H9 (cell line): ENCODE data around the gene GASK1B. TPM values are rescaled to one million over a fixed set of nuclear protein-coding genes. Genes with fewer than 3 reads are reported as not detected.

ENCODE experiments used
- DNase-seq: peaks from one replicate; pipeline ENCODE4 v3.0.0-alpha.2; 2017
- H2AFZ ChIP-seq: one replicate; pipeline ENCODE4 v1.6.1; 2013; ENCODE audit warnings: mild to moderate bottlenecking, low read length, control low read depth, moderate library complexity
- H2AK5ac ChIP-seq: 2 replicates; pipeline ENCODE4 v1.6.1; 2013; ENCODE audit warnings: low read length, control low read depth, mixed read lengths; ENCODE audit not compliant: insufficient read length
- H2BK120ac ChIP-seq: one replicate; pipeline ENCODE4 v1.6.1; 2013; ENCODE audit warnings: low read depth, mild to moderate bottlenecking, low read length, control low read depth, inconsistent platforms; ENCODE audit not compliant: poor library complexity, severe bottlenecking
- H2BK12ac ChIP-seq: 2 replicates; pipeline ENCODE4 v1.6.1; 2013; ENCODE audit warnings: low read length, control low read depth, mixed read lengths, low read depth; ENCODE audit not compliant: insufficient read length
- H2BK15ac ChIP-seq: 2 replicates; pipeline ENCODE4 v1.6.1; 2013; ENCODE audit warnings: low read depth, low read length, control low read depth
- H2BK20ac ChIP-seq: one replicate; pipeline ENCODE4 v1.6.1; 2013; ENCODE audit warnings: low read depth, mild to moderate bottlenecking, low read length, control low read depth, inconsistent platforms; ENCODE audit not compliant: poor library complexity, severe bottlenecking
- H2BK5ac ChIP-seq: 2 replicates; pipeline ENCODE4 v1.6.1; 2013; ENCODE audit warnings: low read length, control low read depth, mixed read lengths; ENCODE audit not compliant: insufficient read length
- H3K14ac ChIP-seq: 2 replicates; pipeline ENCODE4 v1.6.1; 2013; ENCODE audit warnings: low read length, control low read depth; ENCODE audit not compliant: insufficient read depth
- H3K18ac ChIP-seq: 2 replicates; pipeline ENCODE4 v1.6.1; 2013; ENCODE audit warnings: low read depth, mild to moderate bottlenecking, mixed read lengths, low read length, control low read depth; ENCODE audit not compliant: insufficient read length
- H3K23ac ChIP-seq: 2 replicates; pipeline ENCODE4 v1.6.1; 2013; ENCODE audit warnings: low read length, control low read depth, mixed read lengths, low read depth; ENCODE audit not compliant: insufficient read length
- H3K23me2 ChIP-seq: 2 replicates; pipeline ENCODE4 v1.6.1; 2013; ENCODE audit warnings: low read depth, mild to moderate bottlenecking, mixed read lengths, low read length, control low read depth; ENCODE audit not compliant: insufficient read length, poor library complexity, severe bottlenecking
- H3K27ac ChIP-seq: 2 replicates; pipeline ENCODE4 v1.5.1; 2013; ENCODE audit warnings: low read length, control low read depth, mixed read lengths, low read depth; ENCODE audit not compliant: insufficient read length
- H3K27me3 ChIP-seq: 2 replicates; pipeline ENCODE4 v1.6.1; 2013; ENCODE audit warnings: low read length, control low read depth, inconsistent platforms; ENCODE audit not compliant: insufficient read depth
- H3K4ac ChIP-seq: 2 replicates; pipeline ENCODE4 v1.6.1; 2013; ENCODE audit warnings: low read depth, mild to moderate bottlenecking, control low read depth, inconsistent platforms, low read length, moderate library complexity
- H3K4me1 ChIP-seq: 2 replicates; pipeline ENCODE4 v1.6.1; 2013; ENCODE audit warnings: low read length, control low read depth, inconsistent platforms; ENCODE audit not compliant: insufficient read depth
- H3K4me2 ChIP-seq: 2 replicates; pipeline ENCODE4 v1.6.1; 2013; ENCODE audit warnings: low read length, control low read depth, mixed read lengths; ENCODE audit not compliant: insufficient read length, insufficient read depth
- H3K56ac ChIP-seq: 2 replicates; pipeline ENCODE4 v1.6.1; 2013; ENCODE audit warnings: low read depth, mild to moderate bottlenecking, mixed read lengths, low read length, control low read depth; ENCODE audit not compliant: insufficient read length
- H3K79me1 ChIP-seq: 2 replicates; pipeline ENCODE4 v1.6.1; 2013; ENCODE audit warnings: low read depth, mild to moderate bottlenecking, moderate library complexity, low read length, control low read depth, inconsistent platforms; ENCODE audit not compliant: insufficient read depth, poor library complexity, severe bottlenecking
- H3K79me2 ChIP-seq: 2 replicates; pipeline ENCODE4 v1.6.1; 2013; ENCODE audit warnings: low read length, control low read depth, inconsistent platforms; ENCODE audit not compliant: insufficient read depth
- H3K9ac ChIP-seq: 2 replicates; pipeline ENCODE4 v1.6.1; 2013; ENCODE audit warnings: low read length, control low read depth, mixed read lengths; ENCODE audit not compliant: insufficient read length; ENCODE audit errors: extremely low read depth
- H3K9me3 ChIP-seq: one replicate; pipeline ENCODE4 v1.6.1; 2013; ENCODE audit warnings: low read depth, low read length, inconsistent platforms; ENCODE audit not compliant: control insufficient read depth
- H3T11ph ChIP-seq: one replicate; pipeline ENCODE4 v1.6.1; 2013; ENCODE audit warnings: mild to moderate bottlenecking, low read length, control low read depth, inconsistent platforms
- H4K20me1 ChIP-seq: one replicate; pipeline ENCODE4 v1.6.1; 2013; ENCODE audit not compliant: control insufficient read depth, insufficient read length, insufficient read depth
- H4K5ac ChIP-seq: 2 replicates; pipeline ENCODE4 v1.6.1; 2013; ENCODE audit warnings: low read depth, mild to moderate bottlenecking, mixed read lengths, low read length, control low read depth; ENCODE audit not compliant: insufficient read length
- H4K8ac ChIP-seq: replicated peaks from 2 replicates; pipeline ENCODE4 v1.6.1; 2013; ENCODE audit warnings: low read length, control low read depth, mixed read lengths, low read depth; ENCODE audit not compliant: insufficient read length
- H4K91ac ChIP-seq: 2 replicates; pipeline ENCODE4 v1.6.1; 2013; ENCODE audit warnings: low read depth, mild to moderate bottlenecking, moderate library complexity, mixed read lengths, low read length, control low read depth; ENCODE audit not compliant: insufficient read length
- H3K27ac Mint-ChIP-seq, 3 experiments: 2 replicates in 2 of 3; 3 replicates in 1 of 3; pipeline ENCODE4 v1.8.0; 2020 to 2021; ENCODE audit warnings: mixed read lengths in 3 of 3, mild to moderate bottlenecking in 1 of 3, moderate library complexity in 1 of 3
- H3K27me3 Mint-ChIP-seq: 2 replicates; pipeline ENCODE4 v1.8.0; 2021; ENCODE audit warnings: low read depth, mild to moderate bottlenecking, moderate library complexity, mixed read lengths
- H3K36me3 Mint-ChIP-seq, 3 experiments: 2 replicates in 2 of 3; 3 replicates in 1 of 3; pipeline ENCODE4 v1.8.0; 2020 to 2021; ENCODE audit warnings: low read depth in 3 of 3, mixed read lengths in 3 of 3; ENCODE audit not compliant: insufficient read depth in 1 of 3
- H3K4me1 Mint-ChIP-seq, 2 experiments: 2 replicates each; pipeline ENCODE4 v1.8.0; 2020; ENCODE audit warnings: mixed read lengths in 2 of 2
- H3K4me3 Mint-ChIP-seq, 2 experiments: 2 replicates in 1 of 2; 3 replicates in 1 of 2; pipeline ENCODE4 v1.8.0; 2020 to 2021; ENCODE audit warnings: mild to moderate bottlenecking in 2 of 2, mixed read lengths in 2 of 2, moderate library complexity in 1 of 2
- H3K9me3 Mint-ChIP-seq, 2 experiments: 2 replicates in 1 of 2; 3 replicates in 1 of 2; pipeline ENCODE4 v1.8.0; 2020; ENCODE audit warnings: mild to moderate bottlenecking in 2 of 2, mixed read lengths in 2 of 2, moderate library complexity in 1 of 2
- WGBS: extraction: QIAGEN DNeasy Blood & Tissue Kit; methylation state at CpG from one replicate; pipeline ENCODE4 v1.1.7; 2013; ENCODE audit warnings: missing lambda C conversion rate, low lambda C conversion rate, mixed read lengths; ENCODE audit not compliant: insufficient read length; ENCODE audit errors: extremely low coverage; 5-methylcytosine and 5-hydroxymethylcytosine counted together
- total RNA-seq: library from RNA; stranded (reverse); gene quantifications from 2 replicates; pipeline ENCODE4 v1.2.1, GENCODE V29; 2021
- TF ChIP-seq, protein P1 (sequence below): fragments of 200-600 bp; sonication (generic); conservative IDR thresholded peaks from 3 replicates; pipeline ENCODE4 v1.8.0; 2021; ENCODE audit warnings: antibody characterized with exemption, mild to moderate bottlenecking

GASK1B gene
- total RNA-seq, 1 experiment from 2014 or later: not detected

DNA sequence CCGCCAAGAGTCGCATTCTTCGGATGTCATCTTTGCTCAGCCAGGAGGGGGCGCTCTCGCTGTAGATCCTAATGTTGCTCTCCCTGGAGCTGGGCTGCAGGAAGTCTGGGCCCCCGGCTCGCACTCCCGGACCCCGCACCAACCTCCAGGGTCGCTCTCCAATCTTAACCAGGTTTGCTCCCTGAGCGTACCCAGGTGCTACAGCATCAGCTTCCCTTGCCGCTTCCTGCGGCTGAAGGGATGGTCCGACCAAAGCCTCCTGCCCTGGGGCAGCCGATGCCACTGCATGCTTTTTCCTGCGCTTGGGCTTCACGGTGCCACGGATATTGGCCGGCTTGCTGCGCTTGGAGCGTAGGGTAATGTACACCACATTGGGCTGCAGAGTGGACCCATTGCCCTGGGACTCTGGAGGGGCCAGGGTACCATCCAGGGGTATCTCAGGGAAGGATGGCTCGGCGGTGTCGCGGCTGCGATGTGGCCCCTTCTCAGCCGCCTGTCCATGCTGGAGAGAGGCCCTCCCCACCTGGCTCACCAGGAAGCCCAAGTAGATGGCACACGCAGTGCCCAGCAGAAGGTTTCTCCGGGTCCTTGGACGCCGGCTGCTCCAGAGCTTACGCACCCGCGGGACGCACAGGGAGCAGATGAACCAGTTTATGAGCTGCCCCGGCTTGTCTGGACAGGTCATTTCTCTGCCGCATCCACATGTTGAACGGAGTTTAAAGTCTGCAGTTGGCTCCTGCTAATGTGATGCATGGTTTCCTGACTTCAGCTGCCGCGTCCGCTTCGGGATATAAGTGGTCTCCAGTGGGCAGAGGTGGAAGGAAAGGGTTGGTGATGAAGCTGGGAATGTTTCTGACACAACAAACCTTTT, 1.9 kb downstream of the GASK1B start:
- DNase-seq: peak; percentile 60
- Histone ChIP-seq H2BK5ac (no peak overlapping the region), H3K79me1 (no peaks in the 10 kb centered on the region), H3K79me2 (no peaks in the 10 kb centered on the region), H4K20me1 (no peaks in the 10 kb centered on the region), H4K8ac (no peak overlapping the region), H2BK20ac (no peak overlapping the region), H3K4ac (no peak overlapping the region), H3K9me3 (no peaks in the 10 kb centered on the region), H3K23ac (no peak overlapping the region), H4K91ac (no peak overlapping the region), H3K27ac (no peak overlapping the region), H4K5ac (no peak overlapping the region), H3K23me2 (no peaks in the 10 kb centered on the region), H2AFZ (no peak overlapping the region), H3K18ac (no peak overlapping the region), H3K9ac (no peak overlapping the region), H2BK12ac (no peak overlapping the region), H3K14ac (no peak overlapping the region), H3T11ph (no peak overlapping the region), H3K4me2 (no peak overlapping the region), H2BK120ac (no peak overlapping the region), H2AK5ac (no peak overlapping the region), H3K4me1 (no peaks in the 10 kb centered on the region), H2BK15ac (no peak overlapping the region), H3K56ac (no peak overlapping the region), H3K27me3 (no peaks in the 10 kb centered on the region)
- no peaks in the 10 kb centered on the region for H3K9me3 Mint-ChIP-seq
- H3K4me3 Mint-ChIP-seq: no peak overlapping the region
- no CpG with 5 or more reads among the region's 42 CpGs for WGBS
- no peaks in the 10 kb centered on the region for H3K27me3 Mint-ChIP-seq
- TF ChIP-seq, protein P1, sequence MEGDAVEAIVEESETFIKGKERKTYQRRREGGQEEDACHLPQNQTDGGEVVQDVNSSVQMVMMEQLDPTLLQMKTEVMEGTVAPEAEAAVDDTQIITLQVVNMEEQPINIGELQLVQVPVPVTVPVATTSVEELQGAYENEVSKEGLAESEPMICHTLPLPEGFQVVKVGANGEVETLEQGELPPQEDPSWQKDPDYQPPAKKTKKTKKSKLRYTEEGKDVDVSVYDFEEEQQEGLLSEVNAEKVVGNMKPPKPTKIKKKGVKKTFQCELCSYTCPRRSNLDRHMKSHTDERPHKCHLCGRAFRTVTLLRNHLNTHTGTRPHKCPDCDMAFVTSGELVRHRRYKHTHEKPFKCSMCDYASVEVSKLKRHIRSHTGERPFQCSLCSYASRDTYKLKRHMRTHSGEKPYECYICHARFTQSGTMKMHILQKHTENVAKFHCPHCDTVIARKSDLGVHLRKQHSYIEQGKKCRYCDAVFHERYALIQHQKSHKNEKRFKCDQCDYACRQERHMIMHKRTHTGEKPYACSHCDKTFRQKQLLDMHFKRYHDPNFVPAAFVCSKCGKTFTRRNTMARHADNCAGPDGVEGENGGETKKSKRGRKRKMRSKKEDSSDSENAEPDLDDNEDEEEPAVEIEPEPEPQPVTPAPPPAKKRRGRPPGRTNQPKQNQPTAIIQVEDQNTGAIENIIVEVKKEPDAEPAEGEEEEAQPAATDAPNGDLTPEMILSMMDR: peak; percentile 75
- H3K27ac Mint-ChIP-seq: no peak overlapping the region
- H3K4me1 Mint-ChIP-seq: peaks cover 6 to 8% of the 10 kb centered on the region in 2 experiments; a peak in 3 of 4 replicates
- H3K36me3 Mint-ChIP-seq: no peaks in the 10 kb centered on the region
